K562 (cell line): ENCODE results near the gene ENO2. TPM values are rescaled to one million over a fixed set of nuclear protein-coding genes. Genes with fewer than 3 reads are reported as not detected.

Experiments
- ADNP ChIP-seq: fragments of 200-800 bp; sonication (Bioruptor generic); IDR thresholded peaks from 2 replicates; pipeline ENCODE4 v1.6.1; 2016; ENCODE audit warnings: missing genetic modification characterization, missing compliant biosample characterization
- C11orf30 ChIP-seq: fragments of 450-650 bp; IDR thresholded peaks from 2 replicates; pipeline ENCODE4 v1.6.1; 2016; ENCODE audit warnings: low read depth, mild to moderate bottlenecking
- CBFA2T2 ChIP-seq: fragments of 450-650 bp; conservative IDR thresholded peaks from 2 replicates; pipeline ENCODE4 v1.6.1; 2017; ENCODE audit warnings: mild to moderate bottlenecking
- CTCF ChIP-seq, 3 experiments: IDR thresholded peaks in 2 of 3; conservative IDR thresholded peaks in 1 of 3; 2 replicates each; pipeline ENCODE4 v1.5.1; 2011 to 2012; ENCODE audit warnings: low read length in 3 of 3, mild to moderate bottlenecking in 3 of 3, control low read depth in 2 of 3, improper control_type of control experiment in 1 of 3, inconsistent platforms in 1 of 3, low read depth in 1 of 3, mixed read lengths in 1 of 3, moderate library complexity in 1 of 3; ENCODE audit not compliant: insufficient read depth in 2 of 3
- E2F3 ChIP-seq: fragments of 250-450 bp; sonication (Bioruptor Pico); IDR thresholded peaks from 2 replicates; pipeline ENCODE4 v1.4.0; 2020; ENCODE audit warnings: mild to moderate bottlenecking
- ELF2 ChIP-seq: fragments of 250-450 bp; sonication (Bioruptor Pico); IDR thresholded peaks from 2 replicates; pipeline ENCODE4 v1.5.0; 2021; ENCODE audit warnings: mild to moderate bottlenecking
- FUS ChIP-seq: fragments of 200-400 bp; formaldehyde crosslinking; optimal IDR thresholded peaks from 2 replicates; pipeline ENCODE3; 2017; ENCODE audit warnings: low read depth, low read length
- PHB2 ChIP-seq: fragments of 450-650 bp; IDR thresholded peaks from 2 replicates; pipeline ENCODE4 v1.6.1; 2017; ENCODE audit warnings: low read depth
- RBM34 ChIP-seq: fragments of 200-400 bp; formaldehyde crosslinking; IDR thresholded peaks from 2 replicates; pipeline ENCODE4 v1.6.1; 2018; ENCODE audit warnings: low read length, borderline replicate concordance; ENCODE audit not compliant: insufficient read depth
- SNRNP70 ChIP-seq: fragments of 200-400 bp; formaldehyde crosslinking; optimal IDR thresholded peaks from 2 replicates; pipeline ENCODE3; 2017; ENCODE audit warnings: low read depth, low read length
- STAG1 ChIP-seq: sonication (generic); formaldehyde crosslinking; IDR thresholded peaks from 2 replicates; pipeline ENCODE4 v1.5.0; 2020; ENCODE audit warnings: missing genetic modification reagents, borderline replicate concordance
- TCF3 ChIP-seq: sonication (generic); formaldehyde crosslinking; IDR thresholded peaks from 2 replicates; pipeline ENCODE4 v1.4.0; 2020; ENCODE audit warnings: mild to moderate bottlenecking, missing genetic modification reagents
- ZC3H4 ChIP-seq: sonication (generic); formaldehyde crosslinking; IDR thresholded peaks from 2 replicates; pipeline ENCODE4 v1.9.0; 2021; ENCODE audit warnings: missing genetic modification reagents, borderline replicate concordance
- ZNF282 ChIP-seq: sonication (generic); formaldehyde crosslinking; IDR thresholded peaks from 2 replicates; pipeline ENCODE4 v1.8.1; 2023; ENCODE audit warnings: missing genetic modification reagents
- ZNF436 ChIP-seq: fragments of 250-450, 450-650 bp; sonication (Bioruptor Pico); formaldehyde crosslinking; IDR thresholded peaks from 2 replicates; pipeline ENCODE4 v1.7.0; 2020; ENCODE audit warnings: mild to moderate bottlenecking
- polyA plus RNA-seq, 8 experiments: library from polyadenylated mRNA; depleted of rRNA in 4 of 8; stranded (reverse) in 5 of 8; unstranded in 3 of 8; fragments of >200 nt; fragmentation: Nextera tagmentation in 2 of 8; fragmentation: Illumina TruSeq in 1 of 8; extraction: Ambion mirVana in 2 of 8; extraction: Trizol in 1 of 8; gene quantifications; 2 replicates each; pipeline versions ENCODE4 v1.2.1 to v1.2.3, GENCODE V29; 2011 to 2014; ENCODE audit warnings: inconsistent platforms in 1 of 8, missing spikeins in 1 of 8
- total RNA-seq, 7 experiments: library from RNA; depleted of rRNA in 6 of 7; stranded (reverse); fragments of >200 nt in 6 of 7; fragmentation: Illumina TruSeq in 2 of 7; extraction: Trizol in 2 of 7; gene quantifications; 2 replicates each; pipeline versions ENCODE4 v1.2.1 to v1.2.3, GENCODE V29; 2011 to 2021; ENCODE audit warnings: low replicate concordance in 1 of 7
- TF ChIP-seq, protein P1 (sequence below): sonication (generic); formaldehyde crosslinking; IDR thresholded peaks from 2 replicates; pipeline ENCODE4 v1.8.0; 2022; ENCODE audit warnings: mild to moderate bottlenecking, missing genetic modification reagents
- TF ChIP-seq, protein P2 (sequence below), 2 experiments: IDR thresholded peaks; 2 replicates each; pipeline ENCODE4 v1.6.1; 2012; ENCODE audit warnings: improper control_type of control experiment in 2 of 2, low read depth in 2 of 2, low read length in 2 of 2, borderline replicate concordance in 1 of 2

The ENO2 gene
- total and polyA plus RNA-seq, 9 of the 15 experiments (the other 6 are each of a cell fraction or from before 2014, with no cell fraction given), result 10.9 to 43.3 (median 21.0) TPM

DNA sequence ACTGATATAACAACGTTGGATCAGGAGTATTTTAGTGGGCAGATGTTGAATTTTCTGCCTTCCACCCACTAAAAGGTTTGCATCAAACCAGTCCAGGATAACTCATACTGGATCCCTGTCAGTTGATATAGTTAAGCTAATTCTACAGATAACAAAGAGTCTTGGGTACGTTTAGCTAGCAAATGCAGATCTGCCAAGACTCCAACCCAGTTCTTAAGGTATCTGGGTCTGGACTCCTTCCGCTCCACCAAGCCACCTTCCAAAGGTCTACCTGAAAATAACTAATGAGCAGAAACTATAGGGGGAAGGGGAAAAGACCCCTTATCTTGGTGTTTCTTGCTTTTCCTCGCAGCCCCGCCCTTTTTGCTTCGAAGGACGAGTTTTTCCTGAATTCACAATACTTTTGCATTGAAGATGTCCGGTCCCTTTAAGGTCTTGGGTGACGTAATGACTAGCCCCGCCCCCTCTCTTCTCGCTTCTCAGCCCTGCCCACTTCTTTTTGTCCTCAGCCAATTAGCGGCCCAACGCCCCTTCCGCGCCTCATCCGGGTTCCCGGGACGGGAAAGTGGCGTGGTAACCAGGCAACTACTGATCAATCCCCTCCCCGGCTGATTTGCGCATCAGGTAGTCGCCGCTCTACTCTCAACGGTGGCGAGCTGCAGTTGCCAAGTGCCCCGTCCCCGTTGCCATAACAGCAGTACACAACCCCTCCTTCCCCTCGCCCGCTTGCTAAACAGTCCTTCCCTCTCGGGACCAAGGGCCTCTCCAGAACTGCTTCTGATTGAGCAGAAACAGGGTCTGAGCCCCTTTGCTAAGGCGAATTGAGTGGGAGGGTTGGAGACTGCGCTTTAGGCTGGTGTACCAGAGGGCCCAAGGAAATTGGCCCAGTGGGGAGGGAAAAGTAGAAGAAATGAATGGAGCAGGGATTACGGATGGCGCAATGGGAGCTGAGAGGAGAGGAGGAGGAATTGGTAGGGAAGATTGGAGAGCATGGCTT, 9.8 kb upstream of the ENO2 start, which contains the start of gene LRRC23 (continued):
- TF ChIP-seq, protein P1, sequence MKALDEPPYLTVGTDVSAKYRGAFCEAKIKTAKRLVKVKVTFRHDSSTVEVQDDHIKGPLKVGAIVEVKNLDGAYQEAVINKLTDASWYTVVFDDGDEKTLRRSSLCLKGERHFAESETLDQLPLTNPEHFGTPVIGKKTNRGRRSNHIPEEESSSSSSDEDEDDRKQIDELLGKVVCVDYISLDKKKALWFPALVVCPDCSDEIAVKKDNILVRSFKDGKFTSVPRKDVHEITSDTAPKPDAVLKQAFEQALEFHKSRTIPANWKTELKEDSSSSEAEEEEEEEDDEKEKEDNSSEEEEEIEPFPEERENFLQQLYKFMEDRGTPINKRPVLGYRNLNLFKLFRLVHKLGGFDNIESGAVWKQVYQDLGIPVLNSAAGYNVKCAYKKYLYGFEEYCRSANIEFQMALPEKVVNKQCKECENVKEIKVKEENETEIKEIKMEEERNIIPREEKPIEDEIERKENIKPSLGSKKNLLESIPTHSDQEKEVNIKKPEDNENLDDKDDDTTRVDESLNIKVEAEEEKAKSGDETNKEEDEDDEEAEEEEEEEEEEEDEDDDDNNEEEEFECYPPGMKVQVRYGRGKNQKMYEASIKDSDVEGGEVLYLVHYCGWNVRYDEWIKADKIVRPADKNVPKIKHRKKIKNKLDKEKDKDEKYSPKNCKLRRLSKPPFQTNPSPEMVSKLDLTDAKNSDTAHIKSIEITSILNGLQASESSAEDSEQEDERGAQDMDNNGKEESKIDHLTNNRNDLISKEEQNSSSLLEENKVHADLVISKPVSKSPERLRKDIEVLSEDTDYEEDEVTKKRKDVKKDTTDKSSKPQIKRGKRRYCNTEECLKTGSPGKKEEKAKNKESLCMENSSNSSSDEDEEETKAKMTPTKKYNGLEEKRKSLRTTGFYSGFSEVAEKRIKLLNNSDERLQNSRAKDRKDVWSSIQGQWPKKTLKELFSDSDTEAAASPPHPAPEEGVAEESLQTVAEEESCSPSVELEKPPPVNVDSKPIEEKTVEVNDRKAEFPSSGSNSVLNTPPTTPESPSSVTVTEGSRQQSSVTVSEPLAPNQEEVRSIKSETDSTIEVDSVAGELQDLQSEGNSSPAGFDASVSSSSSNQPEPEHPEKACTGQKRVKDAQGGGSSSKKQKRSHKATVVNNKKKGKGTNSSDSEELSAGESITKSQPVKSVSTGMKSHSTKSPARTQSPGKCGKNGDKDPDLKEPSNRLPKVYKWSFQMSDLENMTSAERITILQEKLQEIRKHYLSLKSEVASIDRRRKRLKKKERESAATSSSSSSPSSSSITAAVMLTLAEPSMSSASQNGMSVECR (CRISPR knock-in tag), result 0 out of 2 replicates have a peak, but pooled peaks have one; percentile 63
- no peak for TF ChIP-seq PHB2
- no peak for TF ChIP-seq ELF2 (CRISPR knock-in tag)
- TF ChIP-seq, protein P2, sequence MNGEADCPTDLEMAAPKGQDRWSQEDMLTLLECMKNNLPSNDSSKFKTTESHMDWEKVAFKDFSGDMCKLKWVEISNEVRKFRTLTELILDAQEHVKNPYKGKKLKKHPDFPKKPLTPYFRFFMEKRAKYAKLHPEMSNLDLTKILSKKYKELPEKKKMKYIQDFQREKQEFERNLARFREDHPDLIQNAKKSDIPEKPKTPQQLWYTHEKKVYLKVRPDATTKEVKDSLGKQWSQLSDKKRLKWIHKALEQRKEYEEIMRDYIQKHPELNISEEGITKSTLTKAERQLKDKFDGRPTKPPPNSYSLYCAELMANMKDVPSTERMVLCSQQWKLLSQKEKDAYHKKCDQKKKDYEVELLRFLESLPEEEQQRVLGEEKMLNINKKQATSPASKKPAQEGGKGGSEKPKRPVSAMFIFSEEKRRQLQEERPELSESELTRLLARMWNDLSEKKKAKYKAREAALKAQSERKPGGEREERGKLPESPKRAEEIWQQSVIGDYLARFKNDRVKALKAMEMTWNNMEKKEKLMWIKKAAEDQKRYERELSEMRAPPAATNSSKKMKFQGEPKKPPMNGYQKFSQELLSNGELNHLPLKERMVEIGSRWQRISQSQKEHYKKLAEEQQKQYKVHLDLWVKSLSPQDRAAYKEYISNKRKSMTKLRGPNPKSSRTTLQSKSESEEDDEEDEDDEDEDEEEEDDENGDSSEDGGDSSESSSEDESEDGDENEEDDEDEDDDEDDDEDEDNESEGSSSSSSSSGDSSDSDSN (IDR thresholded peaks at IDR 0.05; ENCODE audit: borderline replicate concordance in 1 of 2, low read depth in 2 of 2, low read length in 2 of 2), result no peak
- TF ChIP-seq ZNF282 (CRISPR knock-in tag), result no peak
- no peak for TF ChIP-seq ZNF436
- TF ChIP-seq CTCF (IDR thresholded peaks at IDR 0.05 in 2 of 3, conservative IDR thresholded peaks at IDR 0.05 in 1 of 3; ENCODE audit: insufficient read depth in 2 of 3, low read depth in 1 of 3, low read length in 3 of 3), result no peak
- TF ChIP-seq SNRNP70, result no peak
- no peak for TF ChIP-seq TCF3 (CRISPR knock-in tag)
- no peak for TF ChIP-seq FUS
- no peak for TF ChIP-seq ADNP (tag)
- TF ChIP-seq C11orf30, result no peak
- TF ChIP-seq E2F3 (CRISPR knock-in tag), result no peak
- TF ChIP-seq CBFA2T2, result no peak
- TF ChIP-seq ZC3H4 (CRISPR knock-in tag), result no peak
- no peak for TF ChIP-seq STAG1 (CRISPR knock-in tag)
- TF ChIP-seq RBM34, result no peak
